Raji (cell line): ENCODE data around the gene MUC4.
"Not testable (repeated sequence)": the region's sequence is repeated elsewhere in the genome, so short reads cannot be mapped to it uniquely, and the experiment has no call there.

Source experiments
- POLR2A ChIP-seq: IDR thresholded peaks from 2 replicates; pipeline ENCODE4 v1.6.1; 2011; ENCODE audit warnings: low read depth, low read length, control low read depth; ENCODE audit not compliant: insufficient read depth

The MUC4 gene

DNA sequence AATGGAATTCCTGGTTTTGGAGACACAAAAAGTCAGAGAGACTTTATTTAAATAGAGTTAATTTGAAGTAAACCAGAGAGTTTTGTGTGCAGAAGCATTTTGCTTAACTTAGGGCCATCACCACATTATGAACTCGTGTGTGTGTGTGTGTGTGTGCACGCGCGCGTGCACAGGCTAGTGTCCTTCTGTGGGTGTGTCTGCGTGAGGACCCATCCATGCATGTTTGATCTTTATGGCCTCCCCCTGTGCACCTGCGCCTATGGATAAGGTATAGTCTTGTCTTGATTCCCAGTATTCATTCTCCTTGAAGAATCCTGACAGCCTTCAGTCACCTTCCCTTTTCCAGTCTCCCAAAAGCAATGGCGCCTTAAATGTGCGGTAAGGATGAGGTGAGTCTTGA lies 65.0 kb downstream of the MUC4 start:
- TF ChIP-seq POLR2A: no peak

DNA sequence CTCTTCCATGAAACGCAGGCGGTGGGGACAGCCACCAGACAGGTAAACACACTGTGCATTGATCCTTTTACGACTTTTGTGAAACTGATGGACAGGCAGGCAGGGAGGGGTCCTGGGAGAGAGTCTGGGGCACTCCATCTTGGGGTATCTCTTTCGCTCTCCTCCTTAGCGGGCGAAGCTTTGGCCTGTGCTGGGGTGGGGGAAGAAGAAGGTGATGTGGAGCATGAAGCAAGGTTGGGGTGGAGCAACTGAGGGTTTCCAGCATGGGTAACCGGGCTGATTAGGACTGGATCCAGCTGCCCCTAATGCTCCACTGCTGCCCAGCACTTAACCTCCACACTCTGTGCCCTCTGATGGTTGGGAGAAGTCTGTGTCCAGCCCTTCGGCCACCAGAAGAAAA lies 65.4 kb downstream of the MUC4 start:
- no peak for TF ChIP-seq POLR2A

DNA sequence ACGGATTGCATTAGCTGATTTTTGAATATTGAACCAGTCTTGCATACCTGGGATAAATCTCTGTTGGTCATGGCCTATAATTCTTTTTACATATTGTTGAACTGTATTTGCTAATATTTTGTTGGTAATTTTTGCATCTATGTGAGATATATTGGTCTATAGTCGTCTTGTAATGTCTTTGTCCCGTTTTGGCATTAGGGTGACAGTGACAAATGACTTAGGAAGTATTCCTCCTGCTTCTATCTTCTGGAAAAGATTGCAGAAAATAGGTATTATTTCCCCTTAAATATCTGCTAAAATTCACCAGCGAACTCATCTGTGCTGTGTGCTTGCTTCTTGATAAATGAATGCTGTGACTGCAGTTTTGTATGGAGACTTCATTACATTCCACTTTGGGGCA lies 67.3 kb downstream of the MUC4 start:
- TF ChIP-seq POLR2A: no peak

DNA sequence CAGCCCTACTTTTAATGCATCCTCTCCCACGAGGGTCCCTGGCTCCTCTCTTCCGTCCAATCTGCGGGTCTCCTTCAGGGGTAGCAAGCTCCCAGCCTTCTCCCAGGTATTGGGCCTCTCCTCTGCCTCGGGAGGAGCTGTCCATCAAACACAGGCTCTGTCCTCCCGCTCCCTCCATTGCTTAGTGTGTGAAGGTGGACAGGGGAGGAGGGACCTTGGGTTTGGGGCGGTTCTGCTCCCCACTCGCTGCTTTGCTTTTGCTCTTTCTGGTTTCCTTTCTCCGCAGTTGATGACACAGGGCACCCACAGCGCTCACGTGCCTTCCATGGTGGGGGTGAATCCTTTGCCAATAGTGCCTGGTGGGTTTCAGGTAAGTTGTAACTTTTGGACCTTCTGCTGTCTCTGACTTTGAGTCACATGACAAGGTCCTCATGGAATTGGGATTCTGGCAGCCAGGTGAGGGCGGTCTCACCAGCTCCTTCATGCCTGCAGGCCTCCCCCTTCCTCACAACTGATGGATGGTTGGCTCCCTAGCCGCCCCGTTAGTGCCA lies 72.1 kb downstream of the MUC4 start:
- no peak for TF ChIP-seq POLR2A

DNA sequence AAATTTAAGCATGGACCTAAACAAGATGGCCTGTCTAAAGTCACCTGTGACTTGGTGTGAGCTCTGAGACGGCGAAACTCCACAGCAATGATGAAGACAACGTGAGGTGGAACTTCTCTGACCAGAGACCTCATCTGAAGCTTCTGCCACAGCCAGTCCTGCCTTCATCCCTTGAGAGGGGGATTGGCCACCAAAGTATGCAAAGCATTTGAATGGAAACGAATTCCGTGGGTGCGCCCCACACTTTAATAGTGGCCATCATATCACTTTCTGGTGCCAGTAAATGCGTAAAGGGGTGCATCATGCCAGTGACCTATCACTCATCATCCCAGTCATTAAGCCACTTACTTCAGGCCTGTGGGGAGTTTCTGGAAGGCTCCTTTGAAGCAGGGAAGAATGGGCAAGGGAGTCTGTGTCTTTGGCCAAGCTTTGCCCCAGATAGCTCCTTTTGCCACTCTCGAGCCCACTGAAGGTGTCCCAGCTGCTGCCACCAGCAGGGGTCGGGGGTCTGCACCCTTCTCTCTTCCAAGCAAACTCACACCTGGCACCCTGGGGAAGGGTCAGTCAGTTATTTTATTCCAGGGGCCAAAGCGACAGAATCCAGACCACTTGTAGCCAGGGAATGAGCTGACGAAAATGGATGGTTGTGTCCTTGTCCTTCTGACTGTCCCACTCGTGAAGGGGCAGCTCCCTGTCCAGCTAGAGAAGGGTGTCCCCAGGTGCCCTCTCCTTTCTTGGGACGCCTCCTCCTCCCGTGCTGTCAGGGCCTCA lies 73.3 kb downstream of the MUC4 start:
- TF ChIP-seq POLR2A: no peak

DNA sequence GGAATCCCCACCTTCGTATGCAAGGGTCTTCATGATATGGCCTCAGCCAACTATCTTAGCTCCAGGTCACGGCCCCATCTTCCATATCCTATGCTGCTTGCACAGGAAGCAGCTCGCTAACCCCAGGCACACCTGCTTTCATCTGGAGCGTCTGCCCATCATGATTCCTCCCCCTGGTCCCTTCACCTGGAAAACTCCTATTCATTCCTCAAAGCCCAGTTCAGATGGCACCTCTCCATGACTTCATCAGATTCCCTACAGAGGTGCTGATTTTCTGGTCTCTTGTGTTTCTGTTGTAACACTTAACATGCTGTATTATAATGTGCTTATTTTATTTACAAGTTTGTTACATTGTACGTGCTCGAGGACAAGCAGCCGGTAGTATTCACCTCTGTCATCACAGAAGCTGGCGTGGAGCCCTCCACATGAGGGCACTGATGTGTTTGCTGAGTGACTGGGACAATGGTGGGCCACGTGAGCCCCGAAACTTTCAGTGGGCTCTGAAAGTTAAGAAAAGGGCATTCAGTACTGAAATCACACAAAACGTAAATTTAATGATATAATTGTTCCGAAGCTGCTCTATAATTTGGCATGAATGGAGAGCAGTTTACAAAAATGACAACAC lies 74.8 kb downstream of the MUC4 start:
- no peak for TF ChIP-seq POLR2A

DNA sequence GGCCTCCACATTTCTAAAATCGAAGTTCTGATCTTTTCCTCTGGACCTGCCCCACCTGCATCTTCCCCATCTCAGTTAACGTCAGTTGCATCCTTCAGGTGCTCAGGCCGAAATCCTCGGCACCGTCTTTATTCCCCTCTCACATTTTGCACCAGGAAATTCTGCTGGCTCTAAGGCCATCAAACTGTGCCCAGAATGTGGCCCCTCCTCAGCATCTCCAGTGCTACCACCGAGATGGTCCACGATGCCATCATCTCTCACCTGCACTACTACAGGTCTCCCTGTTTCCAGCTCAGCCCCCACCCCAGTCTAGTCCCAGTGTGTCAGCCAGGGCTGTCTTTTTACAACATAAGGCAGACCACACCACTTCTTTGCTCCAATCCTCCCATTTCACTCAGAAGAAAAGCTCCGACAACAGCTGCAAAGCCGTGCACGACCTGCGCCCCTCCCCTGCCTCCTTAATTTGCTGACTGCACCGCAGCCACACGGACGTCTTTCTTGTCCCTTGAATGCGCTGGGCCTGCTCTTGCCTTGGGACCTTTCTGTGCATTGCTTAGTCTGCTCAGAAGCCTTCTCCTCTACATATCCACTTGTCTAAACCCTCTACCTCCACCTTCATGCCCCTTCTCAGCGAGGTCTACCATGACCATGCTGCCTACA lies 76.6 kb downstream of the MUC4 start:
- no peak for TF ChIP-seq POLR2A

DNA sequence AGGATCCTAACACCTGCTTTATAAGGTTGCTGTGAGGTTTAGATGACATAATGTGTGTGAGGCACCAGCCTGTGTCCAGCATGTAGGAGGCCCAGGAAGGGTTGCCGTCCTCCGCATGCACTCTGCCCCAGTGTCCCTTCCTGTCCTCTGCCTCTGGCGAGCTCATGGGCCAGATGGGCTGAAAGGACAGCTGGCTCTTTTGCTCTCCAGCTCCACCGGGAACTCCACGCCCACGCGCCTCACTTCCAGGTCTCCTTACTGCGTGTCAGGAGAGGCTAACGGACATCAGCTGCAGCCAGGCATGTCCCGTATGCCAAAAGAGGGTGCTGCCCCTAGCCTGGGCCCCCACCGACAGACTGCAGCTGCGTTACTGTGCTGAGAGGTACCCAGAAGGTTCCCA lies 78.8 kb downstream of the MUC4 start:
- no peak for TF ChIP-seq POLR2A

DNA sequence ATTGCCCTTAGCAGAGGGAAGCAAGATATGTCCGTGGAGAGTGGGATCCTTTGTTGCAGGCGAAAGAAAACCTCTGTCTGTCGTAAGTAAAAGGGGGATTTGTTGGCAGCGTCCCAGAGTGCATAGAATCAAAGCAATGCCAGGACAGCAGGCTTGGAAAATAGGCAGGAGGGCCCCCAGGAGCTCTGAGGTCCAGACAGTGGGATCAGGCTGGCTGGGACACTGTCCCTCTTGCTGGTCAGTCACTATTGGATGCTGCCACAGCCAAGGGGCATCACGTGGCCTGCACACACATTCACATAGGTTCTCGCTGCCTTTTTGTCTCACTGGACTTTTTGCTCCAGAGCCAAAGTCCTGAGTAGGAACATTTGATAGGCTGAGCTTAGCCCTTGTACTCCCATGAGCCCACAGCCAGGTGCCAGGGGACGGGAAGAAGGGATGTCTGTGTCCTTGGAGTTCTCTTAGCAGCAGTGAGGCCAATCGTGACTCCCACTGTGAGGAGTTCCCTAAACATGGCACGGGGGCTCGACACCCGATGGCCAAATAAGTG lies 80.3 kb downstream of the MUC4 start:
- TF ChIP-seq POLR2A: no peak

DNA sequence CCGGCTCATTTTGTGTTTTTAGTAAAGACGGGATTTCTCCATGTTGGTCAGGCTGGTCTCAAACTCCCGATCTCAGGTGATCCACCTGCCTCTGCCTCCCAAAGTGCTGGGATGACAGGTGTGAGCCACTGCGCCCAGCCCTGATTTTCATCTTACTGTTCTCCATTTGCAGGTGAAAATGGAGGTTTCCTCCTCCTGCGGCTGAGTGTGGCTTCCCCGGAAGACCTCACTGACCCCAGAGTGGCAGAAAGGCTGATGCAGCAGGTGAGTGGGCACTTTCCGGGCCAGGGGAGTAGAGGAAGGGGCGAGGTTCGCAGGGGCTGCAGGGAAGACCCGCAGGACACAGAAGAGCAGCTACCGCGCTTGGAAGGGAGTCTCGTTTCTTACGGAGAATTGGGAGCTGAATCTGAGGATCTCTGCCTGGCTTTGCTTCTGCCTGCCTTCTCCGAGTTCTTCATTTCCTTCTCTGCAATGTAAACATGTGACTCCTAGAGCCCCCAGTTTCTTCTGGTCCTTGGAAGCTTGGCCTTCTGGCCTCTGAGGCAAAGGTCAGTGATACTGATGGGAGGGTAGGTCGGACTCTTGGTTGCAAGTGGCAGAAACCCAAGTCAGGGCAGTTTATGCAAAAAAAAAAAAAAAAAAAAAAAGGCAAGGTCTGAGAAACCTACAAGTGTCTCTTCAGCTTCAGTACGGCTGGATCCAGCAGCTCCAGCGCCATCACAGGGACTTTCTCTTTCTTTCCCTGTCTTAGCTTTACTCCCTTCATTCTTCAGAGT lies 82.1 kb downstream of the MUC4 start:
- TF ChIP-seq POLR2A: no peak

DNA sequence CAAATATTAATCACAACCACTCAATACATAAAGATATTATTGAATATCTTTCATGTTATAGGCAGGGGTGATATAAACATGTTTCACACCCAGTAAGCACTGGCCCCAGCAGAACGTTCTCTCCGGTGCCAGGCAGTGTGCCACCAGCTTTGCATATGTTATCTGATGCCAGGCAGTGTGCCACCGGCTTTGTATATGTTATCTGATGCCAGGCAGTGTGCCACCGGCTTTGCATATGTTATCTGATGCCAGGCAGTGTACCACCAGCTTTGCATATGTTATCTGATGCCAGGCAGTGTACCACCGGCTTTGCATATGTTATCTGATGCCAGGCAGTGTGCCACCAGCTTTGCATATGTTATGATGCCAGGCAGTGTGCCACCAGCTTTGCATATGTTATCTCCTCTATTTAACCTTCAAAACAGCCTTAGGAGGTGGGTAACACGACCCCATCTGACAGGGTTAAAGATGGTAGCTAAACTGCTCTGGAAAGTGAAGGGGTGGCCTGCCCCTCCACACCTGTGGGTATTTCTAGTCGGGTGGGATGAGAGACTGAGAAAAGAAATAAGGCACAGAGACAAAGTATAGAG lies 84.0 kb downstream of the MUC4 start:
- no peak for TF ChIP-seq POLR2A

DNA sequence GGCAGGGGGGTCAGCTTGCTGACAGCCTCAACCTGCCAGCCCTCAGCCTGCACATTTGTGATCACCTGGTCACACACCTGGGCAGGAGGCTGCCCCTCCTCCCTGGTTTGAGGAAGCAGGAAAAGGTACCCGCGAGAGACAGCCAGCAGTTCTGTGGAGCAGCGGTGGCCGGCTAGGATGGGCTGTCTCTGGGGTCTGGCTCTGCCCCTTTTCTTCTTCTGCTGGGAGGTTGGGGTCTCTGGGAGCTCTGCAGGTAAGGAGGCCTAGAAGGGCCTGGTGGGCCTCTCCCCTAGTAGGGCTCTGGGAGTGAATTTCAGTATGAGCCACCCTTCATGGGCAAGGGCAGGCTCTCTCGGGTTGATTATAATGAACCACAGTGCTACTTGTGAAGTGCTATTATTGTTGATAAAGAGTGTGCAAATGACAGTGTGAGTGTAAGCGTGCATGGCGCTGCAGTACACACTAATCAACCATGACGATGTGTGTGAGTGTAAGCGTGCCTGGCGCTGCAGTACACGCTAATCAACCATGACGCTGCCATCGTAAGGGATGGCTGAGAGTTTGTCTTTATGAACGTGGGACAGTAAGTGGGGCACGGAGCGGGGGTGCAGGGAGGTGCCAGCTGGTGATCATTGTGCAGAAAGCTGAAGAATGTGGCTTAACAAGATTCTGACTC lies 90.8 kb downstream of the MUC4 start, which contains the start of gene MUC20:
Gene MUC20, plus strand, starts transcription at position 148 of the 676 bp plus-strand sequence. Its CDS starts 30 bp downstream, at position 178.
- not testable (repeated sequence) for TF ChIP-seq POLR2A

DNA sequence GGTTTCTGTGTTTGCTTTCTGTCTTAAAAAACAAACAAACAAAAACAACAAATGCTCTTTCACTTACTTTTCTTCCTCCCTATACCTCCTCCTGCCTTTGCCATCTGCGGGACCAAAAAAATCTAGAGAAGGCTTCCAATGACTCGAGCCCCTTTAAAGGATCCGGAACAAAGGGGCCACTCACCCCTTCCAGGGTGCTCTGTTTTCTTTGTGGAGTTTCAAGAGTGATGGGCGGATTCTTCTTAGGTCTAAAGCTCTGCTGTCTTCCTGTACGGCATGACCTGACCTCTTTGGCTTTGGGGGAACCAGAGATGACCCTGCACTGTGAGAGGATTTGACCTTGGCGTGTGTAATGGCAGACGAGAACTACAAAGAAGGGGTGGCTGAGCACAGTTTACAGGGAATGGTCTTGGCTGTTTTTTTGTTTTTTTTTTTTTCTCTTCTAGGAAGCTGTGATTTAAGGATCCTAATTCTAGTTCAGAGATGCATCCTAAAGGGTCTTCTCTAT lies 93.2 kb downstream of the MUC4 start:
- no peak for TF ChIP-seq POLR2A
